Measurements from ENCODE around the gene TTC7B. TPM values are rescaled to one million over a fixed set of nuclear protein-coding genes. Genes with fewer than 3 reads are reported as not detected.
A peak's percentile ranks its signal among the peaks of the same experiment; 100 is the strongest.

Gene TTC7B
- total RNA-seq, 1 experiment from 2014 or later, result 30.3 TPM

- no peak for DNase-seq (ENCODE audit: low spot score)
- in situ Hi-C loops (cut with HindIII; ENCODE audit: low sequenced_read_pairs), result no loop called here
Measured at GRCh38 chr14:90519262-90519920, 296.8 kb downstream of the TTC7B start.

DNA sequence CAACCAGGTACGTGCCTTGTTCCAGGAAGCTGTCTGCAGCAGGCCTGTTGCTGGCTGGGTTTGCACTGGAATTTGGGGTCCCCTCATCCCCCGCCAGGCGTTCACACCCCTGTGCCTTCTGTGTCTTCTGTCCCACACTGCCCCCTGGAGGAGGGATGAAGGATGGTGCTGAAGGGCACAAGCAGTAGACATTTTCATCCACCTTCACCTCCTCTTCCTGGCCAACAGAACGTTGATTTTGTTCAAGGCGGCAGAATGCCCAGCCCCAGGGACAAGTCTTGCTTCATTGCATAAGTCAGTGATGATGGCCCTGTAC lies 297.3 kb downstream of the TTC7B start:
- no peak for DNase-seq (ENCODE audit: low spot score)
- in situ Hi-C loops (cut with HindIII; ENCODE audit: low sequenced_read_pairs), result no loop called here

DNA sequence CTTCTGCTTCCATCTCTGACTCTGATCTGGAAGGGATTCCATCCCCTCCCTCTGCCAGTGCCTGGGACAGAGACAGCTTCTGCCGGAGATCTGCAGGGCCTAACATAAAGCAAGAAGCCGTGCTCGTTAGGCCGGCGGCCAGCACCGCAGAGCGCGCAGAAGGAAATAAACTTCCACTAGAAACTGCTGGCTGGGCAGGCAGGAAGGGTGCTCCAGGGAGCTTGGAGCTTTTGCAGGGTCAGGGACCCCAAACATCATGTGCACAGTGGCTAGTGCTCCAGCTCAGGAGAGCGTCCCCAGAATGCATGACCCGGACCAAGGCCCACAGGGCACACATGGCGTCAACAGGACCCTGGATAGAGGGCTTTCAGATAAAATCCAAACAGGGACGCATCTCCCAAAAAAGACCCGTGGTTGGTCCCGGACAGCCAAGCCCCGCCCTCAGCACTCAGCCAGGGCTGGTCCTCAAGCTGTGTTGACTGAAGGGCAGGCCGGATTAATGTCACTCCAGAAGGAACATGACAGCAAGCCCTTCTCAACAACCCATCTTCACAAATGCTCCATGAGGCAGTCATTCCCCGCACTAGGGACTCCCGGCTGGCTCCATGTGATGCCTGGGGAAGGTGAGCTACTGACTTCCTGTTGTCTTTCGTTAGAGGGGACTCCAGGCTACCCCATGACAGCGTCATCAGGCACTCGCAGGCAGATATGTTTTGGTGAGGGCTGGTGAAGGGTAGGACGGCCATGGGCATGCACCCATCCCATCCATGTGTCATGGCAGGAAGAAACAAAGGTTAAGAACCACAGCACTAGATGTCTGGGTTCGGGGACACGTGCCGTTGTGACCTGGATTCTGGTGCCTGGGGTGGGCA lies 297.9 kb downstream of the TTC7B start:
- in situ Hi-C loops (cut with HindIII; ENCODE audit: low sequenced_read_pairs), result no loop called here
- no peak for DNase-seq (ENCODE audit: low spot score)

- no peak for DNase-seq (ENCODE audit: low spot score)
- in situ Hi-C loops (cut with HindIII; ENCODE audit: low sequenced_read_pairs), result no loop called here
Measured at GRCh38 chr14:90517076-90517841, 299.0 kb downstream of the TTC7B start.

DNA sequence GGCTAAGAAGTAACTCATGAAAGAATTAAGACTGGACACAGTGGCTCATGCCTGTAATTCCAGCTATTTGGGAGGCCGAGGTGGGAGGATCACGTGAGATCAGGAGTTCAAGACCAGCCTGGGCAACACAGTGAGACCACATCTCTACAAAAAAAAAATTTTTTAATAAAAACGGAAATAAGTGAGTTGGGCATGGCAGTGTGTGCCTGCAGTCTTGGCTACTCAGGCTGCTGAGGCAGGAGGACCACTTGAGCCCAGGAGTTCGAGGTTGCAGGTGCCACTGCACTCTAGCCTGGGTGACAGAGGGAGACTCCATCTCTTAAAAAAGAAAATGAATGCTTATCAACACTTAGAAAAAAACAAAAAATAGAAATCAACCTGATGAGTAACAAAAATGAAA lies 301.7 kb downstream of the TTC7B start:
- in situ Hi-C loops (cut with HindIII; ENCODE audit: low sequenced_read_pairs), result no loop called here
- no peak for DNase-seq (ENCODE audit: low spot score)

DNA sequence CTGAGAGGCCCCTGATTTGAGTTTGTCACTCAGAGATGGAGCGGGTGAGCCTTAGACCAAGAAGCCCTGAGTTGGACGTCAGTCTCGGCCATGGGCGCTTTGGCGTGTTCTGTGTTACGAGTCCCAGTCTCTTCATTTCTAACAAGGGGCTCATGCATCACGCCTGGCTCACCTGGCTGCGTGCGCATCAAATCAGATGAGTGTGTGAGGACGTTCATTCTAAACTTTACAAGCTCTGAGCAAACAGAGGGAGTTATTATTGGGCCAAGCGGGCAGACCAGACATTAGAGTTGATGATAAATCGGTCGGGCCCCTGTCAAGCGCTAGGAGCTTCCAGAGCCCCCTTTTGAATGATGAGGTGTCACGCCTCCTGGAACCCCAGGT lies 302.2 kb downstream of the TTC7B start:
- no peak for DNase-seq (ENCODE audit: low spot score)
- in situ Hi-C loops (cut with HindIII; ENCODE audit: low sequenced_read_pairs), result no loop called here

DNA sequence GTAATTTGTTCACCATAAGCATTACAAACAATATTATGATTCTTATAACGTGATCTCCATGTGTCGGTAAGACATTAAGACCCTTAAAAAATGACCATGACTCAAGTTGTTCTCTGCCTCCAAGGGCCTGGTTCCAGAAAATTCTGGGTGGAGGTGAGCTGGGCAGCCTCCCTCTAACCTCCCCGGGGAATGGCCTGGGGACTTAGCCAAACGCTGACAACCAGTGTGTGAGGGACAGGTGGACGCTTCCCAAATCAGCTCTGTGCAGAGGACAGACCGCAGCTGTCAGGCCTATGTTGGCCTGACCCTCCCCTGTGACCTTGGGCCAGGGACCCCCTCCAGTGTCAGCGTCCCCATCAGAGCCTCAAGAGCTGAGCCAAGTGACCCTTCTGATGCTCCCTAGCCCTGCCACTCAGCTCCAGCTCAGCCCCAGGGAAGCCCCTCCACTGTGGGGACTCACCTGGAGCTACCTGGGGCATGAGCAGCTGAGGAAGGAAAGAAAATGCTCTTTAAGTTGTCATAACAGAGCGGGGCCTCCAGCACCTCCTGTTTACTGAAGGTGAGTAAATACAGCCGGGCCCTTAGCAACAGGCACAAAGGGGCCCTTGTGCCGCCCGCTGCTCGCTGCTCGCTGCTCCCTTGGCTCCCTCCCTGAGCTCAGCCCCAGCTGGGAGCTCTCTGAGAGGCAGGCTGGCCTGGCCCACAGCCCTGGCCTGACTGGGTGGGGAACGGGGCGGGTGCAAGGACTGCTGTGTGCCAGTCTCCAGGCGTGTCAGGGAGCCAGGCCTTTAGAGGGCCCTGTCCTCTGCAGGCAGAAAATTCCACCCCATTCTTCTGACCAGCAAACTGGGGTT lies 302.8 kb downstream of the TTC7B start:
- DNase-seq (ENCODE audit: low spot score), result peak; percentile 43
- in situ Hi-C loops (cut with HindIII; ENCODE audit: low sequenced_read_pairs), result no loop called here

DNA sequence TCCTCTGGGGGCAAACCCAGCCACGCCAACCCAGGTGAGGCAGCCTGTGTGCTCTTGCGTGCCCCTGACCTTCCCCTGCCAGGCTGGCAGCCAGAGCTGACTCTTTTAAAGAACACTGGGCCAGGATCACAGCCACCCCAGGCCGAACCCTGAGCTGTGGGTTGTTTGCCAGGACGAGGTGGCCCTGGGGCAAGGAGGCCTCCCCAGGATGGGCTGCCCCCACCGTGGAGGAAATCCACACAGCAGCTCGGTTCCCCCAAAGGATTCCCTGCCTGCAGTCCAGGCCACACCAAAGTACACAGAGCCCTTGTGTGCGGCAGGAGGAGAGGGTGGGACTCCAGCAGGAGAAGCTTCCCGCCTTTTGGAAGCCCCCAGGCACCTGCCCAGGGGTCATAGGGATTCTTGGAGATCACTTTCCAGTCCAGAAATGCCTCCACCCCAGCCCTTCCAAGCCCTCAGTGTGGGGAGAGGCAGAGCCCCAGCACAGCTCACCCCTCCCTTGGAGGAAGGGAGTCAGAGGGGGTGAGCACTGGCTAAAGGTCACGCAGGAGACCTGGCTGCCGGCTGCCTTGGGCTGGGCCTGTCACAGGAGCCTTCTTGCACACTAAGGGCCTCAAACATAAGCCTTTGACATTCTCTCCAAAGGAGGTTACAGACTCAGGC lies 303.8 kb downstream of the TTC7B start:
- DNase-seq (ENCODE audit: low spot score), result no peak
- in situ Hi-C loops (cut with HindIII; ENCODE audit: low sequenced_read_pairs), result no loop called here

DNA sequence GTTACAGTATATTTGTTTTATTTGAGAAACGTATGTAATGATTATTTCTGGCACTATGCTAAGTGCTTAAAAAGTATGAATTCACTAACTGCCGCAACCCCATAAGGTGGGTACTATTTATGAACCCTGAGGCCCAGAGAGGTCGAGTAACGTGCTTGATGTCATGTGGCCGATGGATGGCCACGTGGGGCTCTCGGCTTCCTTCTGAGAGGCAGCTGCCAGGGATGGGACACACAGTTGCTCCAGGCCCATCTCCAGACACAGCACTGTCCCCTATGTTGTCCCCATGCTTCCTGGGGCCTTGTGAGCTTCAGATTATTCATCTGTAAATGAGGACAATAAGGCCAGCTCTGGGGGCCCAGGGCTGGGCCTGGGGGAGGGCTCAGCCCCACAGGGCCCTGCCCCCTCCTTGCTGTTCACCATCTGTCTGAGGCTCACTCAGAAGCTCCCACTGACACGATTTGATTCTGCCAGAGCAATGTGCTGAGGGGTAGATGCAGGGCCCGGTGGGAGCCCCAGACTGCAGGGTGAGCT lies 304.4 kb downstream of the TTC7B start:
- in situ Hi-C loops (cut with HindIII; ENCODE audit: low sequenced_read_pairs), result no loop called here
- no peak for DNase-seq (ENCODE audit: low spot score)

DNA sequence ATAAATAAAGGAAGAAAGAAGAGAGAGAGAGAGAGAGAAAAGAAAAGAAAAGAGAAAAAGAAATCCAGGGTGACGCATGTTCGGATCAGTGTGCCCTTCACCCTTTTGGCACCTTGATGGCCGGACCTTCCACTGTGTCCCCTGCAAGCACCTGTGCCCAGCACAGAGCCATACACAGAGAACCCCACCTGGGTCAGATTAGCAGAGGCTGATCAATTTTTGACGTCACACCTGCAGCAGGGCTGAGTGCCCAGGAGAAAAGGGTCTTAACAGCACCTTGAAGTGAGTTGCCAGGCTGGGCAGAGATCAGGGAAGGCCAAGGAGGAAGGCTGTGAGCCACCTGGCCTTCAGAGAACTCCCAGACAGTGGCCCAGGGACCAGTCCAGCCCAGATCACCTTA lies 305.0 kb downstream of the TTC7B start:
- DNase-seq (ENCODE audit: low spot score), result no peak
- in situ Hi-C loops (cut with HindIII; ENCODE audit: low sequenced_read_pairs), result no loop called here

DNA sequence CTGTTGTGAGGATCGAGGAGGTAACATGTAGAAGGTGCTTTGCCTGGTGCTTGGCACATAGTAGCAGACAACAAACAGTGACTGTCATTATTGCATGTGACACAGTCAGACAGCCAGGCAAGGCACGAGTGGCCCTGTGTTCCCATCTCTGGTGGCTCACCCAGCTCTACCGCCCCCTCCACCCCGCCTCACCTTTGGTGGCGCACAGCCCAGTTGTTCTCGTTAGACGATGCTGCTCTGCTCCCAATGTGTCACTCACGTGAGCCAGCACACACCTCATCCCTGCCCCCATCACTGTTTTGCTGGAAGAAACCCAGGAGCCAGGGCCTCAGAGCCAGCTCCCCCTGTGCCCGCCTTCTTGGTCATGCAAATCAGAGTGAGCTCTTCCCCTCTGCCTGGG lies 306.1 kb downstream of the TTC7B start:
- in situ Hi-C loops (cut with HindIII; ENCODE audit: low sequenced_read_pairs), result no loop called here
- DNase-seq (ENCODE audit: low spot score), result peak; percentile 80

GRCh38 chr14:90509403-90509802 lies 306.8 kb downstream of the TTC7B start:
- no peak for DNase-seq (ENCODE audit: low spot score)
- in situ Hi-C loops (cut with HindIII; ENCODE audit: low sequenced_read_pairs), result no loop called here

DNA sequence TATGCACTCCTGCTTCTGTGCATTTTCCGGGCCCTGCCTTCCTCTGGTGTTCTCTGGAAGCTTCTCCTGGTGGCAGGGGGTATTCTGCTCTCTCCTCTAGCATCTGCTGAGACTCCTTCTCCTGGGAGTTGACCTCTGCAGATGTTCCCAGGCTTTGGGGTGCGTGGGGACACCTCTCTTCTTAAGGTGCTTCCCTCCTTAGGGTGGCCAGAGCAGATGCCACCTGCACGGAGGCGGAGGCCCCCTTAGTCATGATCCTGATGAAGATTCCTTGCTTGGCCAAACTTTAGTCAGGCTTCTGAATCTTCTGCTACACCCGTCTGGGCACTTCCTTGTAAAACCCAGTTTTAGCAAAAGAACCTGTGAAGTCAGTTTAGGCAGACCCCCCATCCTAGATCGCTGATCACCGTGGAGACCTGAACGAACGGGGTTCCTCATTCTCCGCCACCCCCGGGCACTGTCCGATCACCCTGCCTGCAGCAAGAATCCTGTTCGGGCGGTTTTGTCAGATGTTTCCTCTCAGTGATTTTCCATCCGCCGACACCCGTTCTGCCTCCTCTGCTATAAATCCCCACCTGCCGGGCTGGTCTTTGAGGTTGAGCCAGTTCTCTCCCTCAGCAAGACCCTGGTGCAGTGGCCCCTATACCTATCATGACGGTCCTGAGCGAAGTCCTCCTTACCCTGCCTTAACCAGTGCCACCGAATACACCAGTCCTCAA lies 307.5 kb downstream of the TTC7B start:
- in situ Hi-C loops (cut with HindIII; ENCODE audit: low sequenced_read_pairs), result no loop called here

GRCh38 chr14:90508036-90508435 lies 308.2 kb downstream of the TTC7B start:
- in situ Hi-C loops (cut with HindIII; ENCODE audit: low sequenced_read_pairs), result no loop called here
- DNase-seq (ENCODE audit: low spot score), result no peak

More for the DNA sequence above, 307.5 kb downstream of the TTC7B start:
- DNase-seq (ENCODE audit: low spot score), result no peak

DNA sequence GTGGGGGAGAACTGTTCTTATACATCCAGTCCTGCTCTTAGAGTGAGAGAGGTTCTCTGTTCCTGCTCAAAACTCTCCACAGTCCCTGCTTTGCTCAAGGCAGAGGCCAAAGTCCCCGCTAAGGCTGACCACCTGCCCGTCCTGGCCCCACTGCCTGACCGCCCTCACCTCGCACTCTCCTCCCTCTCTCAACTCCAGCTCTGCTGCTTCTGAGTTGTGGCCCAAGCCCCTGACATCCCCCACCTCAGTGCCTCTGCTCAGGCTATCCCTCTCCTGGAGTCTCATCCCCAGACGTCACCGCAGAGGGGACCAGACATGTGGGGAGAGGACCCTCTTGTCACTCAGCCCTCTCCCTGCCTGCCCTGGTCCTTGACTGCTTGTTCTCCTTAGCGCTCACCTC lies 308.8 kb downstream of the TTC7B start:
- DNase-seq (ENCODE audit: low spot score), result no peak
- in situ Hi-C loops (cut with HindIII; ENCODE audit: low sequenced_read_pairs), result no loop called here

DNA sequence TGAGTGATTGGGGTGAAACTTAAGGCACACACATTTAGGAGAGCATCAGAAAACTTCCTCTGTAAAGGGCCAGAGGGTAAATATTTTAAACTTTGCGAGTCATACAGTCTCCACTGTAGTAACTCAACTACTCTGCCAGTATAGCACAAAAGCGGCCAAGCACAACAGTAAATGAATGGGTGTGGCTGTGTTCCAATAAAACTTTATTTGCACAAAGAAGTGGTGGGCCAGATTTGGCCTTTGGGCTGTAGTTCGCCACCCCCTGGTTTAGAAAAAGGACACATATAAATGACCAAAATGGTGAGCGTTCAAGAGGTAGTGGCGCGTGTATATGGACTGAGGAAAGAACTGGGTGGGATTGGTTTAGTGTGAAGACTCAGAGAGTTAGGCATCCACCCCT lies 309.5 kb downstream of the TTC7B start:
- in situ Hi-C loops (cut with HindIII; ENCODE audit: low sequenced_read_pairs), result no loop called here

DNA sequence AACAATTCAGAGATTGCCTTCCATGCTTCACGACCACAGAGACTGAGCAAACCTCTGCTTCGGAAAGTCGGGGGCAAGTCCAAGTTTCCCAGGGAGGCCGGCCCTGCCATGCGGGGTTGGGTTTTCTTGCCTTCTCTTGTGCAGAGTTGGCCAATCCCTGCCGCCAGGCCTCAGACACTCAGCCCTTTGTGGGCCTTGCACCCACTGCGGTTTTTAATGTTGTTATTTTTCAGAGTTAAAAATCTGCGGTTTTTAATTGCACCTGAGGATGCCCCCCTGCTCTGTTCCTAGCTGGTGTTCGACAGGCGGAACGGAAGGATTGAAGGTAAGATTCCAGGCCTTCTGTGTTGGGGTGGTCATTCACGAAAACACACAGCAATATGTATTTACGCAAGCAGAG lies 310.7 kb downstream of the TTC7B start:
- in situ Hi-C loops (cut with HindIII; ENCODE audit: low sequenced_read_pairs), result no loop called here
- no peak for DNase-seq (ENCODE audit: low spot score)

More for the DNA sequence above, 309.5 kb downstream of the TTC7B start:
- DNase-seq (ENCODE audit: low spot score), result no peak

DNA sequence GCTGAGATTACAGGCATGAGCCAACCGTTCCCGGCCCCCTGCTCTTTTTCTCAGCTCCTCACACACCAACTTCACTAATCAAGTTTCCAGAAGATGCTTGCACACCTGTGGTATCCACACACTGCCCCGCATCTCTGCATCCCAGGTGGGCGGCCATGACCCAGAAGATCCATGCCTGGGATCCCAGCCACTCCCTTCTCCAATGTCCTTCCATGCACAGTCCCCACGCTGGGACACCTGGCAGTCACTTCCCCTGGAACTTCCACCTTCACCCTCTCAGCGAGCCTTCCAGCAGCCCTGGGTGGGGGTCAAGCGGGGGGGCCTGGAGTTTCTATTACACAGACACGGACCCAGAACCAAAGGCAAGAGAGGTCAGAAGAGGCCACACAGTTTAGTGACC lies 311.6 kb downstream of the TTC7B start:
- DNase-seq (ENCODE audit: low spot score), result no peak
- in situ Hi-C loops (cut with HindIII; ENCODE audit: low sequenced_read_pairs), result no loop called here
